Muscle of arm (tissue), 12 donors: ENCODE measurements around the gene TOMM20. TPM values are rescaled to one million over a fixed set of nuclear protein-coding genes. Genes with fewer than 3 reads are reported as not detected.
A peak's percentile ranks its signal among the peaks of the same experiment; 100 is the strongest.
"Not testable (repeated sequence)": the region's sequence is repeated elsewhere in the genome, so short reads cannot be mapped to it uniquely, and the experiment has no call there.

Experiments used
- DNase-seq: peaks from one replicate; pipeline ENCODE4 v3.0.0-alpha.2; 2013
- polyA plus RNA-seq, 12 donors: library from polyadenylated mRNA; unstranded; fragments of 120-200 nt; gene quantifications; one replicate each; pipeline ENCODE4 v1.2.1, GENCODE V29; 2013; ENCODE audit not compliant: insufficient read length in 12 of 12

TOMM20 gene
- polyA plus RNA-seq, 12 donors: 92.5 to 197 (median 169) TPM; not detected in 1

DNA sequence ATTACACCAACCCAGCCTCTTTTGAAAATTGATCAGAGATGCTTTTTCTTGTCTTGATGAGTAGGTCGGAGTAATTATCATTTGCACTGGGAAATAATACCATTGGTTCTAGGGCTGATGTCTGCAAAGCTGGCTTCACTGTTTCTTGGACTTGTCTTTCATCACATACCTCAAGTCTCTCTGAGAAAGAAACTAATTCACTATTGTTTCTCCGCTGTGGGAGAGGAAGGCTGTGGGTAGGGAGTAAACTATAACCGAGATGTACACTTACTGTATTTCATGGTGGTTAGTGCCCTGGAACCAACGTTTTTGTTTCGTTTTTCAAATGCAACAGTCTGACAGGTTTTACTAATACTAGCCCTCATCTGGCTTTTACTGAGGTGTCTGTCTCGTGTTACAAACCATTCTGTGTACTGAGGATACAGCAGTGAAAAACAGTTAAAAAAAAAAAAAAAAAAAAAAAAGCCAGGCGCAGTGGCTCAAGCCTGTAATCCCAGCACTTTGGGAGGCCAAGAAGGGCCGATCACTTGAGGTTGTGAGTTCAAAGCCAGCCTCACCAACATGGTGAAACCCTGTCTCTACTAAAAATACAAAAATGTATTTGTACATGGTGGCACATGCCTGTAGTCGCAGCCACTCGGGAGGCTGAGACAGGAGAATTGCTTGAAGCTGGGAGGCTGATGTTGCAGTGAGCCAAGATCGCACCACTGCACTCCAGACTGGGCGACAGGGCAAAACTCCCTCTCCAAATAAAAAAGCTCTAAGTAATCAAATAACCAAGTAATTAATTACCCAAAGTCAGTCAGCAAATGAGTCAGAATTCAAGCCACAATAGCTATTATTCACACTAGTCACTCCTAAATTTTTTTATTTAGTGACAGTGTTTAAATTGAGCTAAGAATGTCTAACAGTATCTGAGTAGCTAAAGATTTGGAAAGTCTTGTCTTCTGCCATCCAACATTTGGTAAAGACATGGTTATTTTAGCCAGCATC is 23.3 kb downstream of the TOMM20 start:
- DNase-seq: no peak

- no peak for DNase-seq
These were observed 25.6 kb downstream of the TOMM20 start for GRCh38 chr1:235102993-235103411.

DNA sequence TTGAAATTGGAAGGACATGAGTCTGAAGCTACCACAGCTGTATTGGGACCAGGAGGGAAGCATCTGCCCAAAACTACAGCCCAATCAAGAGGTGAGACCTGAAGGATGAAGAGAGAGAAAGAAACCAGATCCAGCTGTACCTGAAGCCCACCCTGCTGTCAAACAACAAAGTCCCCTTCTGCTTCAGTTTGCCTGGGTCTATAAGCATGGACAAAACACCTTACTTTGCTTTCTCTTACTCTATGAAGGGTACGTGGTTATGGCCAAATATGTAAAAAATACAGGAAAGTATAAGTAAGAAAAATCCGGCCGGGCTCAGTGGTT is 26.4 kb downstream of the TOMM20 start:
- no peak for DNase-seq

GRCh38 chr1:235101558-235102258 is 26.9 kb downstream of the TOMM20 start:
- DNase-seq: no peak

- DNase-seq: peak; percentile 89
These were observed 28.4 kb downstream of the TOMM20 start for GRCh38 chr1:235100194-235100772.

- no peak for DNase-seq
These were observed 29.6 kb downstream of the TOMM20 start for GRCh38 chr1:235098991-235099390.

DNA sequence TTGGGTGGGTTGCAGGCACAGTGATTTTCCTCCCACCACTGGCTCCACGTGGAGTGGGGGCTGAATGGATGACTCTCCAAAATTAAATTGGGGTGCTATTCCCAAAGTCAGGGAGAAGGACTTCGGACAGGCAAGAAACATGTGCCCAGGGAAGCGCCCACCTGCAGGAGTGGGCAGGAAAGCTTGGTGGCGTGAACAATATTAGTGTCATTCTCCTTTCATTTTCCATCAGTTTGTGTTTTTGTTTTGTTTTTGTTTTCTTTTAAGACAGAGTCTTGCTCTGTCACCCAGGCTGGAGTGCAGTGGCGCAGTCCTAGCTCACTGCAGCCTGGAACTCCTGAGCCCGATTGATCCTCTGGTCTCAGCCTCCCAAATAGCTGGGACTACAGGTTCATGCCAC is 30.1 kb downstream of the TOMM20 start:
- DNase-seq: no peak

GRCh38 chr1:235097501-235097900 is 31.1 kb downstream of the TOMM20 start:
- DNase-seq: not testable (repeated sequence)

GRCh38 chr1:235095938-235096562 is 32.6 kb downstream of the TOMM20 start:
- DNase-seq: no peak

- DNase-seq: no peak
These were observed 34.7 kb downstream of the TOMM20 start for GRCh38 chr1:235093696-235094592.

DNA sequence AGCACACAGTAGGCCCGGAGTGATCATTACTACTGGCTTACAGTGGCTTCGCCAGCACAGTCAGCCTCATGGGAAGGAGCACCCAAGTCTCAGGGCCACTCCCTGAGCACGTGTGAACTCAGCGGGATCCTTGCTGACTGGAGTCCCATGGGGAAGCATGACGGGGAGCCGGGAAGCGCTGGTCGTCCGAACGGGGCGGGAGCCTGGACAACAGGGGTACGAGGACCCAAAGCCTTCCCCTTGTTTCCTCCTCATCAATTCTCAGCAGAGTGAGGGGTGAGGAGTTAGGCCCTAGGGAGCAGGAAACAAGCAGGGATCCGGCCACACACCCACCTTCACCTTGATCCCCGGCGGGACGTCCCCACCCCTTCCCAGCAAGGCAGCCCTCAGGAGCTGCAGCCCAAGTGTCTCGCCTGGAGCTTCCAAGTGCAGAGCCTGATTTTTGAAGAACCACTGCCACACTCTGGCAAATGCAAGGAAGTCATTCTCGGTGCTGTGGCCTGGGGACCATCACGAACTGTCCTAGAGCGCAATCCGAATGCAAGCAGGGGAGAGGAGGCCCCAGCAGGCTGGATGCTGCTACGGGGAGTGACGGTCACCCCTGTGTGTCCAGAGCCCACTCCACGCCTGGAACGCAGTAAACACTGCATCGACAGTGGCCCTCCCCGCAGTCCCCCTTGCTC is 35.5 kb downstream of the TOMM20 start:
- no peak for DNase-seq

- not testable (repeated sequence) for DNase-seq
These were observed 36.2 kb downstream of the TOMM20 start for GRCh38 chr1:235092415-235092814.

- DNase-seq: not testable (repeated sequence)
These were observed 36.6 kb downstream of the TOMM20 start for GRCh38 chr1:235092045-235092406.

DNA sequence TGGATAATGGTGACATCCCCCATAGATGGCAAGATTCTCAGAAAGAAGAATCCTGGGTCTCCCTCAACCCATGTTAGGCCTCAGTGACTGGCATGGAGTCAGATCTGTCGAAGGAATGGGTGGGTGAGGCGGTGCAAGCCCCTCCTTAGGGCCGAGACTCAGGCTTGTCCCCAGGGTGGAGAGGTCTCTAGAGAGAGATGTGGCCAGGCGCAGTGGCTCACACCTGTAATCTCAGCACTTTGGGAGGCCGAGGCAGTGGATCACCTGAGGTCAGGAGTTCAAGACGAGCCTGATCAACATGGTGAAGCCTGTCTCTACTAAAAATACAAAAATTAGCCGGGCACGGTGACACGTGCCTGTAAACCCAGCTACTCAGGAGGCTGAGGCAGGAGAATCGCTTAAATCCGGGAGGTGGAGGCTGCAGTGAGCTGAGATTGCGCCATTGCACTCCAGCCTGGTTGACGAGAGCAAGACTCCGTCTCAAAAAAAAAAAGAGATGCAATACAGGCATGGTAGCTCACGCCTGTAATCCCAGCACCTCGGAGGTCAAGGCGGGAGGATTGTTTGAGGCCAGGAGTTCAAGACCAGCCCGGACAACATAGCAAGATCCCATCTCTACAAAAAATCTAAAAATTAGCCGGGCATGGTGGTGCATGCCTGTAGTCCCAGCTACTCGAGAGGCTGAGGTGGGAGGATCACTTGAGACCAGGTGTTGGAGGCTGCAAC is 37.2 kb downstream of the TOMM20 start:
- not testable (repeated sequence) for DNase-seq

DNA sequence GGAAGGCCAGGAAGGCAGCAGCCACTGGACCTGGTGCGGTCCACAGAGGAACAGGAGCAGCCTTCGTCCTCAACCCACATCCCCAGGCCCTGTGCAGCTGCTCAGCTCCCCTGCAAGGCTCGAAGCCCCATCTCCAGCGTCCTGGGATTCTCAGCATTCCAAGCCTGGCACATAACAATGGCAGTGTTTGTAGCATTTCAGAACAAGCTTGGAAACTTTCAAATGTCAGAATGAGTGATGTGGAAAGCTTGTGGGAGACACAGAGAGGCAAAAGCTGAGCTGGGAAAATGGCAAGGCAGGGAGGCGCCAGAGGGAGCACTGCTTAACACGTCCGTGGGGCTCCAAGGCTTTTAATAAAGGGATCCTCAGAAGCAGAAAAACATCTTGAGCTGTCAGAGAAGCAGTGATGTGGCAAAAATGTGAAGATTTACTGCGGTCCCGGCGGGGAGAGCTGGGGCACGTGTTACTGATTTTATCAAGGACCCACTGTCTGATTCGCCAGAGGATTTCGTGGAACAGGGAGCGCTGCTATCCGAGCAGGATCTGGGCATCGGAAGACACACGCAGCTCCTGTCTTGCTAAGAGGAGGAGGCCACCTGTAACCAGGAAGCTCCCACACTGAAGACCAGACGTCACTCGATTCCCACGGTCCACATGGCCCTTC is 38.1 kb downstream of the TOMM20 start:
- DNase-seq: no peak

DNA sequence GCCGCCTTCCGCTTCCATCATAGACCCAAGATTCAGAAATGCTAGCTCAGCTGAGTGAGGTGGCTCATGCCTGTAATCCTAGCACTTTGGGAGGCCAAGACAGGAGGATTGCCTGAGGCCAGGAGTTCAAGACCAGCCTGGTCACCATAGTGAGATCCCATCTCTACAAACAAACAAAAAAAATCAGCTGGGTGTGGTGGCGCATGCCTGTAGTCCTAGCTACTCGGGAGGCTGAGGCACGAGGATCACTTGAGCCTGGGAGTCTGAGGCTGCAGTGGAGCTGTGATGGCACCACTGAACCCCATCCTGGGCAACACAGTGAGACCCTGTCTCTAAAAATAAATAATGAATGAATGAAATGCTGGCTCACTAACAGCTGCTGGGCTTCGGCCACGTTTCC is 39.7 kb downstream of the TOMM20 start:
- DNase-seq: no peak

- no peak for DNase-seq
These were observed 40.2 kb downstream of the TOMM20 start for GRCh38 chr1:235088430-235088829.

DNA sequence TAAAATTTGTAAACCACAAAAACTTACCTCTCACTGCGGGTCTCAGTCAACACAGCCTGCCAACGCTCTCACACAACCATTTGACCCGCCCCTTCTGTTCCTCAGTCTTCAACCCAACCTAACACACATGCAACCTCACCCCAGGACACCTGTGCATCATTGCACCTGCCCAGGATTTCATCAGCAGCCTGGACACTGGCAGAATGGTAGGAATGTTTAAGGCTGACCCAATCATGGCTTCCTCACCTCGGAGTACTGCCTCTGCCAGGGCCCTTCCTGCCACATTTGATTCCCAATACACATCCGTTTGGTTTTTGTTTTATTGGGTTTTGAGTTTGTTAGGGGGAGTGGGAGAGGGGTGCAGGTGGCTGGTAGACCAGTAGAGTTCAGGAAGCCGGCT is 40.7 kb downstream of the TOMM20 start:
- no peak for DNase-seq
